ENCODE data around the gene EFTUD2. TPM values are rescaled to one million over a fixed set of nuclear protein-coding genes. Genes with fewer than 3 reads are reported as not detected.
"Not testable (repeated sequence)": the region's sequence is repeated elsewhere in the genome, so short reads cannot be mapped to it uniquely, and the experiment has no call there.

Gene EFTUD2
- total RNA-seq, 1 experiment from 2014 or later = 215 TPM

DNA sequence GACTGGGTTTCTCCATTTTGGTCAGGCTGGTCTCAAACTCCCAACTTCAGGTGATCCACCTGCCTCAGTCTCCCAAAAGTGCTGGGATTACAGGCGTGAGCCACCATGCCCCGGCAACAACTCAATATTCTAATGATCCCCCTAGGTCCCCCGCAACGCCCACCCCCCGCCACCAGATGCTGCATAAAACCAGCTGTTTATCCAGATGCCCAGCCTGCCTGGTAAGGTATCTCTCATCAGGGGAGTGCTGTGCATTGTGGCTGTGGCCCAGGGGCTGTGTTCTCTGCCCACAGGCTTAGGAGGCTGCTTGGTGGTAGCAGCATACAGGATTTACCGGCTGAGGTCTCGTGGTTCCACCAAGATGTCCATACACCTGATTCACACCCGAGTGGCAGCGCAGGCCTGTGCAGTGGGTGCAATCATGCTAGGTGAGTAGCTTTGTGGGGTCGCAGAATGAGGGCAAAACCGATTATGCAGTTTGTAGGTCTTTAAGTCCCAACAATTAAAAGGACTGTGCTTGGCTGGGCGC, 50.2 kb downstream of the EFTUD2 start:
- no peak for DNase-seq (ENCODE audit: low spot score)

DNA sequence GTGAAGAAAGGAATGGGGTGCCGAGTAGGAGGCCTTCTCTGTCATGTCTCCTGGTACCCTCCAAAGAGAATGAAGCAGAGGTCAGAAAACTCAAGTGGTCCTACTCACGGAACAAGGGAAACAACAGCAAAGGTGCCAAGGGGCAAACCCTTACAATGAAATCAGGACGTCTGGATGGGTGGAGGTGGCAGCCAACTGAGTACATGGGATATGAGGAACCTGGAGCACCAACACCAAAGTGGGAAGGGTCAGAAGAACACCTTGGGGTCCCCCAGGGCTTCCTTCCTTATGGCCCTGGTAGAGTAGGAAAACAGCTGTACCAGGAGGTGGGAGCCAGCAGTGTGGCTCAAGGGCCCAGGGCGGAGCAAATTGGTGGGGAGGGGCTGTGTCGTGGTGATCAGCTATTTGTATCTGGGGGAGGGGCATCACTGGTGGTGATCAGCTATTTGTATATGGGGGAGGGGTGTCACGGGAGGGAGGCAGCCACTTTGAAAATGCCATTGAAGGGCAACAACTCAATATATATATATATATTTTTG, 50.9 kb downstream of the EFTUD2 start:
- no peak for DNase-seq (ENCODE audit: low spot score)

DNA sequence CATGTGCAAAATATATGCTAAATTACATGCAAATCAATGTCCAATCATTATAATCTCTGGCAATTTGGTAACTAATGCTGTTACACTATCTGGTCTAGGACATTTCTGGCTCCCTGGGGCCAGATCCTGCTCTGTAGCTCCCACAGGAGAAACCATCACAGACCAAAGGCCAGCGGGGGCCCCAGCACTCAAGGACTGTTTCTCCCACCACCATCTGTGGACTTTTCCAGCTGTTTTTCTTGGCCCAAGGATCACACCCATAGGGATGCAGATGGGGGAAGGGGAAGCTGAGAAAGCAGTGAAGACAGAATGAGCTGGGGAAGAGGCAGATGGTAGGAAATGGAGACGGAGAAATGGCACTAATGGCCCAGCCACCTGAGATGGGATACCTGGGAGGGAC, 51.7 kb downstream of the EFTUD2 start, which contains the start of gene HIGD1B:
HIGD1B (plus strand) TSS at position 298 of the 400 bp plus-strand sequence. CDS start 270 bp downstream, outside the sequence.
- DNase-seq (ENCODE audit: low spot score) = no peak

DNA sequence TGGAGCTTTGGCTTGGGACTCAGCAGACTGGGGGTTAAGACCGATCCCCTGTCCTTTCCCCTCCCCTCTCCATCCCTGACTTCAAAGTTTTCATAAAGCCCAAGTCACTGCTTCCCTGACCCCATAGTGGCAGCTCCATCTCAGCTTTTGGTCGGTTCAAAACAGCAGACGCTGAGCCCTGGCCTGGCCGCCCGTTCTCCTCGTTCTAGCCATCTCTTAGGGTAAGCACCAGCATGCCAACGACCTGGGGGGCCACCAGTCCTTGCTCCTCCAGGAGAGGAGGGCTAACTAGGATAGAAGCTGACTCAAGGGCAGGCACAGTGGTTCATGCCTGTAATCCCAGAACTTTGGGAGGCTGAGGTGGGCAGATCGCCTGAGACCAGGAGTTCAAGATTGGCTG, 53.0 kb downstream of the EFTUD2 start:
- DNase-seq (ENCODE audit: low spot score) = no peak

DNA sequence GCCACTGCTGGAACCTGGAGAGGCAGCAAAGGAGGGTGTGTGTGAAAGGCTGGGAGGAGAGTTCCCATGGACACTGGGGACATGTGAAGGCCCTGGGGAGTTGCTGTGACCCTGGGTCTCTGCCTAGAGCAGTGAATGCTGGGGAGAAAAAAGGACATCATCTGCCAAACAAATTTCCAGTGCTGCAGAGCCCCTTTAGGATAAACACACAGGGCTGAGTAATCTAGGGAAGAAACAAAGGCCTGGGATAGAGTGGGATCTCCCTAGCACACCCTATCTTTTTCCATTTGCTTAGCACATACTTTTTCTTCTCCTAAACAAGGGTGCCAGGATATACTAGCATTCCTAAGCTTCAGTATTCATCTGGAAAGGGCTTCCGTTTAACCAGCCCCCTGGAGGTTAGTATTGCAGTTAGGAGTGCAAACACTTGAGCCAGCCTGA, 54.8 kb downstream of the EFTUD2 start:
- DNase-seq (ENCODE audit: low spot score) = no peak

- no peak for DNase-seq (ENCODE audit: low spot score)
These were observed 56.5 kb downstream of the EFTUD2 start for GRCh38 chr17:44842748-44843147.

GRCh38 chr17:44840936-44841335, 58.3 kb downstream of the EFTUD2 start:
- DNase-seq (ENCODE audit: low spot score) = no peak

DNA sequence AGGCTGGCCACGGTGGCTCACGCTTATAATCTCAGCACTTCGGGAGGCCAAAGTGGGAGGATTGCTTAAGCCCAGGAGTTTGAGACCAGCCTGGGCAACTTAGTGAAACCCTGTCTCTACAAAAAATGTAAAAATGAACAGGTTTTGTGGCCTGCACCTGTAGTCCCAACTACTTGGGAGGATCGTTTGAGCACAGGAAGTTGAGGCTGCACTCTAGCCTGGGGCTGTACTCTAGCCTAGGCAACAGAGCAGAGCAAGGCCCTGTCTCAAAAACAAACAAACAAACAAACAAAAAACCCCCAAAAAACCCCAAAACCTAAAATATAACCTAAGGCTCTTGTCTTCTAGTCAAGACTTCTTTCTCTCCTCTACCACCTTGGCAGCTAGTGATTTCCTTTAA, 59.0 kb downstream of the EFTUD2 start:
- no peak for DNase-seq (ENCODE audit: low spot score)

GRCh38 chr17:44837196-44837595, 62.0 kb downstream of the EFTUD2 start:
- DNase-seq (ENCODE audit: low spot score) = no peak

GRCh38 chr17:44832805-44833204, 66.4 kb downstream of the EFTUD2 start:
- DNase-seq (ENCODE audit: low spot score) = no peak

DNA sequence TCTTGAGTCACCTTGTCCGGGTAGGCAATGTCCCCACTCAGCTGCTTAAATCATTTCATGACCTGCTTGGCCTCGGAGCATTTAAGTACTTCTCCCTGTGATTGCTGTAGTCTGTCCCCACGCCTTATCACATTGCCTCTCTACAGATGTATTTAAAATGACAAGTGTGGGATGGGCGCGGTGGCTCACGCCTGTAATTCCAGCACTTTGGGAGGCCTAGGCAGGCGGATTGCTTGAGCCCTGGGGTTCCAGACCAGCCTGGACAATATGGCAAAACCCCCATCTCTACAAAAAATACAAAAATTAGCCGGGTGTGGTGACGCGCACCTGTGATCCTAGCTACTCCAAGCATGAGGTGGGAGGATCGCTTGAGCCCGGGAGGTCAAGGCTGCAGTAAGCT, 67.9 kb downstream of the EFTUD2 start:
- no peak for DNase-seq (ENCODE audit: low spot score)

- no peak for DNase-seq (ENCODE audit: low spot score)
These were observed 68.6 kb downstream of the EFTUD2 start for GRCh38 chr17:44830359-44831288.

DNA sequence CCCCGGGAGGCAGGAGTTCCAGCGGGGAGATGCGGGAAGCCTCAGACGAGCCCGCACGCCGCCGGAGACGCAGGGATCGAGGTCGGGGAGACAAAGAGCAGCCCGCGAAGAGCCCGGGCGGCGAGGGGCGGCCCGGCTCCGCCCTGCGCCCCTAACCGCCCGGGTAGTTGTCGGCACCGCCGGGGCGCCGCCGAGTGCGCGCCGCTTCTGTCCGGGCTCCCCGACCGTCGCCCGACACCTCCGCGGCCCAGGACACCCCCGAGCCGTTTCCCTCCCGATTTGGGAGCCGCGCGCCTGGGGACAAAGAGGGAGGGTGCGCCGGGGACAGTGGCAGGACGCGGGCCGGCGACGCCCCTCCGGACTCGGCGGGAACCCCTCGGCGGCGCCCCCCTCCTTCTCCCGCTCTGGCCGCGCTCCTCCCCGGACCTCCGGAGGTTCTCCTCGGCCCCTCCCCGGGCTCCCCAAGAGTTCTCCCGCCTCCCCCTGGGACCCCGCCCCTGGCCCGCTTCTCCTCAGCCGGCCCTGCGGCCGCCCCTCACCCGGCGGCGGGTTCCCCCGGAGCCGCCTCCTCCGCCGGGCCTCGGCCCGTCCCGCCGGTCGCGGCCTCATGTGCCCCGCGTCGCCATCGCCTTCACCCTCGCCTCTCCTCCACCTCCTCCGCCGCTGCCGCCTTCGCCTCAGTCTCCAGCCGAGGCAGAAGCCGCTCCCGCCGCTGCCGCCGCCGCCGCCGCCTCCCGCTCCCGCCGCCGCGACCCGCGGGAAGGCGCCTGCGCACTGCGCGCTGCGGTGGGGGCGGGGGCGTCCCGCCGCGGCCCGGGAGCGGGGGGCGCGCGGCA, 69.5 kb downstream of the EFTUD2 start, which contains the start of gene GJC1:
GJC1 (minus strand) TSS at position 765 of the 836 bp plus-strand sequence. CDS start 24,470 bp downstream, outside the sequence.
- peak; percentile 62 for DNase-seq (ENCODE audit: low spot score)

DNA sequence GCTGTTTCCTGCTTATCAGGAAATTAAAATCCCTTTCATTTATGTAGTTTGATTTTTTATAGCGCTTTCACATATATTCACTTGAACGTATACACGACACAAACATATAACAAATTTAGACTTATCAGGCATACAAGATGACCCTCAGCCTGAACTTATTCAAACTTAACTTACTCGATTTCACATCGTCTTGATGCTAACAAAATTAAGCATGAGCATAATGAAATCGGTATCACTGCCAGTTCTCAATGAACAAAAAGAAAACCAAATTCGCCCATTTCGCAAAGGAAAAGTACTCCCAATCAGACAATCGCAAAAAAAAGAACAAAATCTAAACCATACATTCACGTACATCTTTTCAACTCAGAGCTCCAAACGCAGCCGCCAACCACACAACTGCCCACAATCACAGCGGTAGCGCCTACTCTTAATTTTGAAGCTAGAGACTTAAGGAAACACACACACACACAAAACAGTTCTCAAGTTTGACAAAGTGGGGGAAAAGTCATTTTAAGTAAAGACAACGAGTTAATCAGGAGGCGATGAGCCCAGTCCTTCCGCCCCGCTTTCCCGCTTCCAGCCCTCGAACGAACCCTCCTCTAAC, 70.2 kb downstream of the EFTUD2 start:
- DNase-seq (ENCODE audit: low spot score) = peak; percentile 44

DNA sequence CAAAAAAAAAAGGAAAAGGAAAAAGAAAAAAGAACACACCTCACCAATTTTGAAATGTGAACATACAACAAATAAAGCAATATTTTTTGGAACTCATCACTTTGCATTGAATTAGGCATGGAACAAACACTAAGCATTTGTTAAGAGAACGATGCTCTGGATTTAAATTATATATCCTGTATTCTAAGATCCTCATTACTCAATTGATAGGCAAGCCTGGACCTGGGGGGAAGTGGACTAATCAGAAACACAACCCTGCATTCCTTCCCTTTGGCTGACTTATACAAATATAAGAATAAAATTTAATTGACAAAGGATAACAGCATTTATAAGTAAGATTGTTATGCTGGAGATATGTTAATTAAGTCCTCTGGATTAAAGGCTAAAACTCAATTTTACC, 71.4 kb downstream of the EFTUD2 start:
- no peak for DNase-seq (ENCODE audit: low spot score)

- peak; percentile 53 for DNase-seq (ENCODE audit: low spot score)
These were observed 73.0 kb downstream of the EFTUD2 start for GRCh38 chr17:44826123-44826790.

DNA sequence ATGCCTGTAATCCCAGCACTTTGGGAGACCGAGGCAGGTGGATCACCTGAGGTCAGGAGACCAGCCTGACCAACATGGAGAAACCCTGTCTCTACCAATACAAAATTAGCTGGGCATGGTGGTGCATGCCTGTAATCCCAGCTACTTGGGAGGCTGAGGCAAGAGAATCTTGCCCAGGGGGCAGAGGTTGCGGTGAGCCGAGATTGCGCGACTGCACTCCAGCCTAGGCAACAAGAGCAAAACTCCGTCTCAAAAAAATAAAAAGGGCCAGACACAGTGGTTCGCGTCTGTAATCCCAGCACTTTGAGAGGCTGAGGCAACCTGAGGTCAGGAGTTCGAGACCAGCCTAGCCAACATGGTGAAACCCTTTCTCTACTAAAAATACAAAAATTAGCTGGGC, 74.0 kb downstream of the EFTUD2 start:
- not testable (repeated sequence) for DNase-seq (ENCODE audit: low spot score)

GRCh38 chr17:44820631-44821212, 78.5 kb downstream of the EFTUD2 start:
- peak; percentile 95 for DNase-seq (ENCODE audit: low spot score)

DNA sequence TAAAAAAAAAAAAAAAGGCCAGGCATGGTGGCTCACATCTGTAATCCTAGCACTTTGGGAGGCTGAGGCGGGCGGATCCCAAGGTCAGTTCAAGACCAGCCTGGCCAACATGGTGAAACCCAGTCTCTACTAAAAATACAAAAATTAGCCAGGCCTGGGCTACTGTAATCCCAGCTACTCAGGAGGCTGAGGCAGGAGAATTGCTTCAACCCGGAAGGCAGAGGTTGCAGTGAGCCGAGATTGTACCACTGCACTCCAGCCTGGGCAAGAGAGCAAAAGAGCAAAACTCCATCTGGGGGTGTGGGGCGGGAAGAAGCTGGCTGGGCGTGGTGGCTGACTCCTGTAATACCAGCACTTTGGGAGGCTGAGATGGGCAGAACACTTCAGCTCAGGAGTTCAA, 80.7 kb downstream of the EFTUD2 start:
- not testable (repeated sequence) for DNase-seq (ENCODE audit: low spot score)

- no peak for DNase-seq (ENCODE audit: low spot score)
These were observed 87.0 kb downstream of the EFTUD2 start for GRCh38 chr17:44812263-44812662.
